Activated naive CD4-positive, alpha-beta T cell treated with anti-CD3 and anti-CD28 coated beads, Interleukin-2, amount 10 ng/mL, durations not matched to agents 7 days and 5 days (primary cell): ENCODE data around the gene ZNF391.
"Not testable (repeated sequence)": the region's sequence is repeated elsewhere in the genome, so short reads cannot be mapped to it uniquely, and the experiment has no call there.

Source experiments
- CTCF ChIA-PET: fragments of 350-600 bp; sonication (Branson Sonifier 250); formaldehyde crosslinking; loops from one replicate; lab custom pipeline; 2021; ENCODE audit warnings: antibody characterized with exemption; lab: Charles Lee
- DNase-seq: peaks from one replicate; pipeline ENCODE4 v3.0.0-alpha.2; 2020
- H3K27ac Mint-ChIP-seq: one replicate; pipeline ENCODE4 v1.8.0; 2021; ENCODE audit warnings: mild to moderate bottlenecking, moderate library complexity, mixed read lengths
- H3K27me3 Mint-ChIP-seq: one replicate; pipeline ENCODE4 v1.8.0; 2021; ENCODE audit warnings: mild to moderate bottlenecking, mixed read lengths
- H3K36me3 Mint-ChIP-seq: one replicate; pipeline ENCODE4 v1.8.0; 2021; ENCODE audit warnings: mixed read lengths
- H3K4me1 Mint-ChIP-seq: one replicate; pipeline ENCODE4 v1.8.0; 2021; ENCODE audit warnings: mixed read lengths
- H3K4me3 Mint-ChIP-seq: one replicate; pipeline ENCODE4 v1.8.0; 2021; ENCODE audit warnings: mild to moderate bottlenecking, moderate library complexity, mixed read lengths
- H3K9me3 Mint-ChIP-seq: one replicate; pipeline ENCODE4 v1.8.0; 2021; ENCODE audit warnings: mixed read lengths

The ZNF391 gene

GRCh38 chr6:27400877-27401642 lies 12.5 kb downstream of the ZNF391 start:
- CTCF ChIA-PET, result no interaction called here
- peaks cover 45% of the 10 kb centered on the region for H3K36me3 Mint-ChIP-seq
- H3K27ac Mint-ChIP-seq, result no peak overlapping the region
- peaks cover 55% of the 10 kb centered on the region for H3K9me3 Mint-ChIP-seq
- no peak overlapping the region for H3K4me3 Mint-ChIP-seq
- no peak for DNase-seq
- no peaks in the 10 kb centered on the region for H3K4me1 Mint-ChIP-seq
- no peaks in the 10 kb centered on the region for H3K27me3 Mint-ChIP-seq

GRCh38 chr6:27406085-27406484 lies 17.5 kb downstream of the ZNF391 start:
- no peak for DNase-seq
- Mint-ChIP-seq H3K4me3 (no peak overlapping the region), H3K9me3 (peaks cover 28% of the 10 kb centered on the region), H3K4me1 (no peaks in the 10 kb centered on the region), H3K27ac (no peak overlapping the region), H3K36me3 (peaks cover 11% of the 10 kb centered on the region), H3K27me3 (no peaks in the 10 kb centered on the region)
- CTCF ChIA-PET, result no interaction called here

GRCh38 chr6:27407153-27407814 lies 18.7 kb downstream of the ZNF391 start:
- Mint-ChIP-seq H3K4me3 (no peak overlapping the region), H3K27ac (no peak overlapping the region), H3K27me3 (no peaks in the 10 kb centered on the region), H3K4me1 (no peaks in the 10 kb centered on the region), H3K36me3 (peaks cover 7% of the 10 kb centered on the region), H3K9me3 (peaks cover 19% of the 10 kb centered on the region)
- CTCF ChIA-PET, result no interaction called here
- DNase-seq, result no peak

- peaks cover 6% of the 10 kb centered on the region for H3K9me3 Mint-ChIP-seq
- H3K4me3 Mint-ChIP-seq, result no peak overlapping the region
- no peak for DNase-seq
- H3K4me1 Mint-ChIP-seq, result no peaks in the 10 kb centered on the region
- no peaks in the 10 kb centered on the region for H3K27me3 Mint-ChIP-seq
- no peak overlapping the region for H3K27ac Mint-ChIP-seq
- CTCF ChIA-PET, result no interaction called here
- H3K36me3 Mint-ChIP-seq, result no peaks in the 10 kb centered on the region
Measured at GRCh38 chr6:27414300-27414699, 25.7 kb downstream of the ZNF391 start.

GRCh38 chr6:27414996-27415395 lies 26.4 kb downstream of the ZNF391 start:
- Mint-ChIP-seq H3K9me3 (peaks cover 5% of the 10 kb centered on the region), H3K4me1 (no peaks in the 10 kb centered on the region), H3K4me3 (no peak overlapping the region), H3K27ac (no peak overlapping the region), H3K27me3 (no peaks in the 10 kb centered on the region), H3K36me3 (no peaks in the 10 kb centered on the region)
- CTCF ChIA-PET, result no interaction called here
- DNase-seq, result no peak

GRCh38 chr6:27415898-27416297 lies 27.3 kb downstream of the ZNF391 start:
- Mint-ChIP-seq H3K9me3 (peaks cover 3% of the 10 kb centered on the region), H3K27me3 (no peaks in the 10 kb centered on the region), H3K27ac (no peak overlapping the region), H3K4me3 (no peak overlapping the region), H3K36me3 (no peaks in the 10 kb centered on the region), H3K4me1 (no peaks in the 10 kb centered on the region)
- no peak for DNase-seq
- CTCF ChIA-PET, result no interaction called here

GRCh38 chr6:27419363-27419762 lies 30.8 kb downstream of the ZNF391 start:
- Mint-ChIP-seq H3K9me3 (peaks cover 6% of the 10 kb centered on the region), H3K27ac (no peak overlapping the region), H3K27me3 (no peaks in the 10 kb centered on the region), H3K4me1 (no peaks in the 10 kb centered on the region), H3K4me3 (no peak overlapping the region), H3K36me3 (no peaks in the 10 kb centered on the region)
- DNase-seq, result no peak
- CTCF ChIA-PET, result no interaction called here

- CTCF ChIA-PET, result interaction anchor here (0.7 kb wide), 1 partner anchor 24 kb away, joined by 3 read pairs; no protein-coding TSS in a partner anchor
- Mint-ChIP-seq H3K27ac (no peak overlapping the region), H3K4me1 (no peaks in the 10 kb centered on the region), H3K27me3 (no peaks in the 10 kb centered on the region), H3K9me3 (peaks cover 3% of the 10 kb centered on the region), H3K4me3 (no peak overlapping the region), H3K36me3 (no peaks in the 10 kb centered on the region)
- no peak for DNase-seq
Measured at GRCh38 chr6:27422651-27423332, 34.2 kb downstream of the ZNF391 start.

GRCh38 chr6:27424851-27425250 lies 36.3 kb downstream of the ZNF391 start:
- H3K36me3 Mint-ChIP-seq, CTCF ChIA-PET, H3K4me3 Mint-ChIP-seq, H3K4me1 Mint-ChIP-seq, DNase-seq, H3K9me3 Mint-ChIP-seq, H3K27ac Mint-ChIP-seq, H3K27me3 Mint-ChIP-seq: not testable (repeated sequence)

- CTCF ChIA-PET, result no interaction called here
- H3K4me3 Mint-ChIP-seq, result no peak overlapping the region
- no peak for DNase-seq
- H3K4me1 Mint-ChIP-seq, result no peaks in the 10 kb centered on the region
- H3K9me3 Mint-ChIP-seq, result peaks cover 4% of the 10 kb centered on the region
- H3K27me3 Mint-ChIP-seq, result peaks cover 3% of the 10 kb centered on the region
- H3K27ac Mint-ChIP-seq, result no peak overlapping the region
- no peaks in the 10 kb centered on the region for H3K36me3 Mint-ChIP-seq
Measured at GRCh38 chr6:27426045-27426620, 37.6 kb downstream of the ZNF391 start.

GRCh38 chr6:27428502-27428901 lies 39.9 kb downstream of the ZNF391 start:
- H3K4me1 Mint-ChIP-seq, result no peaks in the 10 kb centered on the region

GRCh38 chr6:27428966-27429365 lies 40.4 kb downstream of the ZNF391 start:
- Mint-ChIP-seq H3K36me3 (no peaks in the 10 kb centered on the region), H3K4me1 (no peaks in the 10 kb centered on the region), H3K9me3 (peaks cover 5% of the 10 kb centered on the region), H3K4me3 (no peak overlapping the region), H3K27ac (no peak overlapping the region), H3K27me3 (peaks cover 8% of the 10 kb centered on the region)
- CTCF ChIA-PET, result no interaction called here
- no peak for DNase-seq

More at GRCh38 chr6:27428502-27428901, 39.9 kb downstream of the ZNF391 start:
- no peaks in the 10 kb centered on the region for H3K36me3 Mint-ChIP-seq
- no peak overlapping the region for H3K4me3 Mint-ChIP-seq
- CTCF ChIA-PET, result no interaction called here
- DNase-seq, result no peak
- H3K9me3 Mint-ChIP-seq, result peaks cover 4% of the 10 kb centered on the region
- H3K27ac Mint-ChIP-seq, result no peak overlapping the region
- peaks cover 3% of the 10 kb centered on the region for H3K27me3 Mint-ChIP-seq

- H3K27ac Mint-ChIP-seq, result no peak overlapping the region
- peaks cover 12% of the 10 kb centered on the region for H3K9me3 Mint-ChIP-seq
- CTCF ChIA-PET, result no interaction called here
- no peaks in the 10 kb centered on the region for H3K4me1 Mint-ChIP-seq
- no peaks in the 10 kb centered on the region for H3K36me3 Mint-ChIP-seq
- peaks cover 8% of the 10 kb centered on the region for H3K27me3 Mint-ChIP-seq
- no peak for DNase-seq
- H3K4me3 Mint-ChIP-seq, result no peak overlapping the region
Measured at GRCh38 chr6:27433714-27434113, 45.2 kb downstream of the ZNF391 start.

- no peak for DNase-seq
- CTCF ChIA-PET, result no interaction called here
- Mint-ChIP-seq H3K27me3 (no peaks in the 10 kb centered on the region), H3K4me1 (no peaks in the 10 kb centered on the region), H3K4me3 (no peak overlapping the region), H3K27ac (no peak overlapping the region), H3K9me3 (peaks cover 20% of the 10 kb centered on the region), H3K36me3 (peaks cover 6% of the 10 kb centered on the region)
Measured at GRCh38 chr6:27439371-27439770, 50.8 kb downstream of the ZNF391 start.
